Dendritic cell treated with granulocyte-macrophage colony-stimulating factor and Interleukin-4, amounts not matched to agents 40 ng/mL and 50 ng/mL, for 4 days (primary cell): ENCODE measurements around the gene MPO.

ENCODE experiments used
- H3K27ac Mint-ChIP-seq: one replicate; pipeline ENCODE4 v1.8.0; 2022; ENCODE audit warnings: mild to moderate bottlenecking, mixed read lengths
- H3K27me3 Mint-ChIP-seq: one replicate; pipeline ENCODE4 v1.8.0; 2022; ENCODE audit warnings: mild to moderate bottlenecking, mixed read lengths
- H3K36me3 Mint-ChIP-seq: one replicate; pipeline ENCODE4 v1.8.0; 2022; ENCODE audit warnings: low read depth, mixed read lengths
- H3K4me1 Mint-ChIP-seq: one replicate; pipeline ENCODE4 v1.8.0; 2022; ENCODE audit warnings: low read depth, mixed read lengths
- H3K4me3 Mint-ChIP-seq: one replicate; pipeline ENCODE4 v1.8.0; 2022; ENCODE audit warnings: mild to moderate bottlenecking, moderate library complexity, mixed read lengths
- H3K9me3 Mint-ChIP-seq: one replicate; pipeline ENCODE4 v1.8.0; 2022; ENCODE audit warnings: mixed read lengths
- intact Hi-C: fragments of 100-400 bp; cut with micrococcal nuclease; formaldehyde crosslinking; loops from one replicate; pipeline ENCODE4 v1.15.0; 2022

Gene MPO

DNA sequence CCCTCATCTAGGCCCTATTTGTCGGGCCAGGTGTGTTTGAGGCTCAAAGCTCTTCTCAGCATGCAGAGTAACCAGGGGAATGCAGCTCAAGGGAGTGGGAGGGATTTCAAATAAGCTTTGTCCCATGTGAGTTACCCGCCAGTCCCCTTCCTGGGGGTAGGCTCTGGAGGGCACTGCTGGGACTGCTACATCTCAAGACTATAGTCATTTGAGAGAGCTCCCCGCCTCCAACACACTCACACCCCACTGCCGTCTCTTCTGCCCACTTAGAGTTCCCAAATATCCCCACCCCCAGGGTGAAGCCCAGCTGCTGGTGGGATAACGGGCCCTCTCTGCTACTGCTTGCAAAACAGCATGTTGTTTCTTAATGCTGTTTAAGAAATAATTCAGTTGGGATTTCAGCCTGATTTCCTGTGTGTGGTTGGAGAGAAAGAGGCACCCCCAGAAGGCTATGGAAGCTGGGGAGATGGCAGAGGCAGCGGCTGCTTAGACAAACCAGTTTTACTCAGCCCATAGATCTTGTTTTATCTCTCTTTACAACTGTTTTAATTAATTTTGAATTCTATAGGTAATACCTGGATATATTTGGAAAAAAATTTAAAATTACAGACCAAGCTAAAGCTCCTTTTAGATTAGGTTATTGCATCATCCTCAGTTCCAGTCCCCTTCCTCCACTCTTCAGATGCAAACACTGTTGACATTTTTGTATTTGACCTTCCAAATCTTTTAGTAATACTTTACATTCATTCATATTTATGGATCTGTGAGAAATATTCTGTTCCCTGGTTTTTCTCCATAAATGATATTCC is 4.1 kb upstream of the MPO start:
- Mint-ChIP-seq H3K27me3 (peaks cover 12% of the 10 kb centered on the region), H3K36me3 (no peaks in the 10 kb centered on the region), H3K27ac (no peak overlapping the region), H3K4me1 (peaks cover 65% of the 10 kb centered on the region), H3K4me3 (no peak overlapping the region), H3K9me3 (no peaks in the 10 kb centered on the region)
- intact Hi-C loops = no loop called here

DNA sequence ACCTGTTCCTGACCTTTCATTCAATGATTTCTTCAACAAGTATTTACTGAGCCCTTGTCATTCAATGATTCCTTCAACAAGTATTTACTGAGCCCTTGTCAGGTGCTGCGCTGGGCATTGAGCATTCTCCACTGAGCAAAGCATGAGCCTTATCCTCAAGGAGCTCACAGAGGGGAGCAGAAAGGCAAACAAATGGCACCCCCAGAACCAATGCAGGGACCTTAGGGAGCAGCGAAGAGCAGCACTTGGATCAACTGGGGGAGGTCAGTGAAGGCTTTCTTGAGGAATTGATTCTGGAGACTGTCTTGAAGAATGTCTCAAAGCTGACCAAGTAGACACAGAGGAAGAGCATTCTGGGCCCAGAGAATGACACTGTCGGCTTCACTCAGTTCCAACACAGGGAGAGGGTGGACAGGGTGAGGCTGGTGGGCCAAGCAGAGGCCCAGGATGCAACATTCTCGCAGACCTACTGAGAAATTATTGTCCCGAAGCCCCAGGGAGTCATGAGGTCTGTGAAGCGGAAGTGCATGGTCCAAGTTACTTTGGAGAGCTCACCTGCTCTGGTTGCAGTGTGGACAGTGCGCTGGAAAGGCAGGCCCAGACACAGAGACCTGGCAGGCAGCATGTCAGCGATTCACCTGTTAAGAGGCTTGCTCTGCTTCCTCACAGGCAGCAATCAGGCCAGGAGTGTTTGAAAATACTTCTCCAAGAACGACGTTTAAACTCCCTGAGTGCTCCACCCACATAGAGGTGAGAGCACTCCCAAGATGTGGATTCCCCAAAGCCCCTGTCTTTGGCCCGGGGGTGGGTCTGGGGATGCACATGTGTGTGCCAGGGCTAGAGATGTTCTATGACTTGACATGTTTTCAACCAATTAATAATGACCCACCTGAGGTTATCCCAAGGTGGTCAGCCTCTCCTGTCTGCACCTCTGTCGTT is 3.2 kb upstream of the MPO start:
- intact Hi-C loops = no loop called here
- peaks cover 16% of the 10 kb centered on the region for H3K27me3 Mint-ChIP-seq

DNA sequence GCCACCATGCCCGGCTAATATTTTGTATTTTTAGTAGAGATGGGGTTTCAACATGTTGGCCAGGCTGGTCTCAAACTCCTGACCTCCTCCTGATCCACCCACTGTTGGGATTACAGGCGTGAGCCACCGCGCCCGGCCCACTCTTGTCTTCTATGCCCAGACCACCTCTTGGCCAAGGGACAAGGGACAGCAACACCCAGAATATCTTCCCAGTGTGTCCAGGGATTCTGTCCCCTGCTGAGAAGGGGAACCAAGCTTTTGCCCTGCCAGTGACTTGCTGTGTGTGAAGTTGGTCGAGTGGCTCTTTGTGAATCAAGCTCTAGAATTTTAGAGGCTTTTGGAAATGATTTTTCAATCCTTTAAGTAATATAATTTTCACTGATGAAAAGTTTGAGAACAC is 1.7 kb upstream of the MPO start:
- H3K27ac Mint-ChIP-seq = no peak overlapping the region
- no peak overlapping the region for H3K4me3 Mint-ChIP-seq
- no peaks in the 10 kb centered on the region for H3K9me3 Mint-ChIP-seq
- H3K4me1 Mint-ChIP-seq = peaks cover 78% of the 10 kb centered on the region
- no peaks in the 10 kb centered on the region for H3K36me3 Mint-ChIP-seq
- intact Hi-C loops = no loop called here
- peaks cover 24% of the 10 kb centered on the region for H3K27me3 Mint-ChIP-seq

More for the DNA sequence above, 3.2 kb upstream of the MPO start:
- peaks cover 73% of the 10 kb centered on the region for H3K4me1 Mint-ChIP-seq
- no peak overlapping the region for H3K4me3 Mint-ChIP-seq
- no peaks in the 10 kb centered on the region for H3K36me3 Mint-ChIP-seq
- H3K27ac Mint-ChIP-seq = peak overlapping the region; percentile 35
- H3K9me3 Mint-ChIP-seq = no peaks in the 10 kb centered on the region

DNA sequence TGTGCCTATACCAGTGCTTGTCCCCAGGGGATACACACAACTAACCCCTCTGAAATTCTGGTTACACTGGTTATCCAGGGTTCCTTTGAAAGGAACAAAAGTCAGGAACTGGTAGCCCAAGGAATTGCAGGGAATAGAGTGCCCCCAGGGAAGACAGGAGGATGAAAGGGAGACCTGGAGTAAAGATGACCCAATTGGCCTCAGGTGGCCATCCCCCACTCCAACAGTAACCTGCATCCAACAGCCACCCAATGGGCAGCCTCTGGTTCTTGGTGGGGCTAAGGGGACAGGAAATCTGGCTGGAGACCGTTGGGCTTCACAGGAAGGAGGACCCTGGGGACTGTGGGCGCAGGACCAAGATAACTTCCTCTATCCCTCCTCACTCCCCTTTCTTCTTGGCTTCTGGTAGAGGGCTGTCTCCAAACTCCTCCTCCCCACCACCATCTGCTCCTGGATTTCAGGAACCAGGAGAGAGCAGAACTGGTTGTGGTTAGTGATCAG is 826 bp upstream of the MPO start:
- H3K27ac Mint-ChIP-seq = no peak overlapping the region
- no peak overlapping the region for H3K4me3 Mint-ChIP-seq
- H3K4me1 Mint-ChIP-seq = peaks cover 78% of the 10 kb centered on the region
- no peaks in the 10 kb centered on the region for H3K36me3 Mint-ChIP-seq
- no peaks in the 10 kb centered on the region for H3K9me3 Mint-ChIP-seq
- H3K27me3 Mint-ChIP-seq = peaks cover 24% of the 10 kb centered on the region
- intact Hi-C loops = no loop called here

DNA sequence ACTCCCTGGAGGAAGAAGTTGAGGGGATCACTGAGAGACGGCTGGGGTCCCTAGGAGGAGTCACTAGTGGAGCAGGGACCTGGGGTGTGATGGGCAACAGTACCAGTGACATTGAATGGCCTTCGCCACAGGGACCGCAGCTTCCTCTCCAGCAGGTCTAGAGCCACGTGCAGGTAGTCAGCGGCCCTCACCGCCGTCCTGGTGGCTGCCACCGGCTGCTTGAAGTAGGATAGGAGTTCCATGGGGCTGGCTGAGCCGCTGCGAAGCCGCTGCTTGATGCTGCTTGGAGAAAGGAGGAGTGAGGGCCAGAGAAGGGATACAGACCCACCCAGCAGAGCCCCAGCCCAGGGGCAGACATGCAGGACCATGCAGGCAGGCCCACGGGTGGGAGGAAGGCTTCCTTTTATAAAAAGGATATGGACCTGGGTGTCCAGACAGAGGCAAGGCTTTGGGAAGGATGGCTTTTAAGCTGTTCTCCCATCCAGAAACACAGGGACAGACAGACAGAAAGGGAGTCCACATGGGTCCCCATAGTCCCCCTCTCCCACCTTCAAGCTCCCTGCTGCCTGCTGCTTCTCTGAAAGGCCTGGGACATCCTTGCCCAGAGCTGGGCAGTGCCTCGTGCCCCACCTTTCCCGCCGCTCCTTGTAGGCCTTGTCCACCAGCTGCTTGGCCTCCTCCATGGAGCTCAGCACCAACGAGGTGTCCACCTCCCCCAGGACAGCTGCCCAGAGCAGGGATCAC is 827 bp downstream of the MPO start:
- intact Hi-C loops = loop anchor here (2.0 kb wide), 1 partner anchor 73 kb away; the partner anchor contains the start of gene SUPT4H1
- Mint-ChIP-seq H3K27ac (peak overlapping the region; percentile 78), H3K27me3 (peaks cover 24% of the 10 kb centered on the region), H3K9me3 (no peaks in the 10 kb centered on the region), H3K36me3 (no peaks in the 10 kb centered on the region), H3K4me3 (peak overlapping the region; percentile 77), H3K4me1 (peaks cover 81% of the 10 kb centered on the region)

DNA sequence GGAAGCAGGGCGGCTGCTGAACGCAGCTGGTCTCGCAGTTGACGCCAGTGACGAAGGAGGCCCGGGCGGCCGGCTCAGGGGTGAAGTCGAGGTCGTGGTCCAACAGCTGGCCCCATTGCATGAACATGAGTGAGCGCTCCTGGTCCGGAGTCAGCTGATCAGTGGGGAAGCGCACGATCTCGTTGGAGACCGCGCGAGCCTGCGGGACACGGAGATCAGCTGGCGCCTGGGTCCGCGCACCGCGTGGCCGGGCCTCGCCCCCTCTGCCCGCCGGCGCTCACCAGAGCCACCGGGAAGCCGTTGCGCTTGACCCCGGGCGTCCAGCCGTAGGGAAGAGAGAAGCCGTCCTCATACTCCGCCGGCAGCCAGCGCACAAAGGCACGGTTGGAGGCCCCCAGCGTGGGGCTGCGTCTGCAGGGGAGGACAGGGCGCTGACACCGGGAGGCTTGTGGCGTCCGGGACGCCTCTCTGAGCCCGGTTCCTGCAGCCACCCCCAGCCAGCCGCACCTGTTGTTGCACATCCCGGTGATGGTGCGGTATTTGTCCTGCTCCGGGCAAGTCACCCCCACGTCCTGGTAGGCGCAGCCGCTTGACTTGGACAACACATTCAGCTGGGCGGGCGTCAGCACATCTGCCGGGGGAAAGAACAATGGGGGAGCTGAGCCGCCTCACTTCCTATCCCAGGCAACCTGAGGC is 1.6 kb downstream of the MPO start:
- Mint-ChIP-seq H3K9me3 (no peaks in the 10 kb centered on the region), H3K4me3 (peak overlapping the region; percentile 77), H3K27ac (peak overlapping the region; percentile 78), H3K36me3 (no peaks in the 10 kb centered on the region), H3K4me1 (peaks cover 76% of the 10 kb centered on the region), H3K27me3 (peaks cover 24% of the 10 kb centered on the region)
- intact Hi-C loops = loop anchor here (2.0 kb wide), 1 partner anchor 74 kb away; the partner anchor contains the start of gene SUPT4H1

DNA sequence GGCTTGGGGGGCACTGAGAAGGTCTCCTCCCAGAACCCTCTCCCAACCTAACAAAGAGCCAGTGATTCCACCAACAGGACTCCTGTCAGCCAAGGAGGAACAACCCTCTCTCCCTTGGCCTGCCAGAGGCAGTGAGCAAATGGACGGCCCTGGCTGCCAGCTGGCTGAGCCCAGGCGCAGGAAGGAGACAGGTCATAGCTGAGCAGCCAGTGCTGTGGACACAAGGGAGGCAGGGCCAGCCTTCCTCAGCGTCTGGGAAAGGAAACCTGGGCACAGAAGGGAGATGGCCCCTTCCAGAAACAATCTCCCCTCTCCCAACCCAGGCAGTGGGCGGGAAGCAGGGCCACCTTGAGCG is 2.1 kb downstream of the MPO start:
- H3K4me3 Mint-ChIP-seq = peak overlapping the region; percentile 77
- H3K4me1 Mint-ChIP-seq = peaks cover 76% of the 10 kb centered on the region

DNA sequence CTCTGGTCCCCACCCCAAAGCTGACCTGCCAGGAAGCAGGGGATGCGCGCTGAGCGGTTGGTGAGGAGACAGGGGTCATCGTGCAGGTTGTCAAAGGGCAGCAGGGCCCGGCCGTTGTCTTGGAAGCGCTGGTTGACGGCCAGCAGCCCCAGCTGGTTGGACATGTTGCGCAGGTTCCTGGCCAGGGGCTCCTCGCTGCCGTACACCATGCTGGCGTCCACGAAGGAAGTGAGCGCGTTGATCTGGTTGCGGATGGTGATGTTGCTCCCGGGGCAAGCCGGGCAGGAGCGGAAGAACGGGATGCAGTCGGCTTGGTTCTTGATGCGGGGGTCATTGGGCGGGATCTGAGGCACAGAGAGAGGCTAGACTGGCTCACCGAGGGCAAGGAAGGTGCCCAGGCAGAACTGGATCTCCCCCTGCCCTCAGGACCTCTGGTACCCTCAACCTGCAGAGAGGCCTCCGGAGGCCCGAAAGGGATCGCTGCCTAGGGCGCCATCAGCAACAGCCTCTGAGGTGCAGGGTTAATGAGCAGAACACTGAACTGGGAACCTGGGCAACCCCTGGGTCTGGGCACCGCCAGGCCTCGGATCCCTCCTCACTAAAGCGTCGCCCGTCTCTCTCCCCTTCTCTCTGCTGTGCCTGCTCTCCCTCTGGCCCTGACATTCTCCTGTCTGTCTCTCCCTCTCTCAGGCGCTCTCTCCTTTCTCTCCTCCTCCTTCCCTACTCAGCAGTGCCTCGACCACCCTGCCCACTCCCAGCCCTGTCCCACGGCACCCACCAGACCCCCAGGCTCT is 2.7 kb downstream of the MPO start:
- H3K27me3 Mint-ChIP-seq = peaks cover 23% of the 10 kb centered on the region
- H3K9me3 Mint-ChIP-seq = no peaks in the 10 kb centered on the region
- intact Hi-C loops = loop anchor here (2.0 kb wide), 1 partner anchor 75 kb away; the partner anchor contains the start of gene SUPT4H1
- peaks cover 78% of the 10 kb centered on the region for H3K4me1 Mint-ChIP-seq
- H3K27ac Mint-ChIP-seq = peak overlapping the region; percentile 78
- H3K36me3 Mint-ChIP-seq = no peaks in the 10 kb centered on the region
- H3K4me3 Mint-ChIP-seq = peak overlapping the region; percentile 77

More for the DNA sequence above, 2.1 kb downstream of the MPO start:
- intact Hi-C loops = loop anchor here (2.0 kb wide), 1 partner anchor 74 kb away; the partner anchor contains the start of gene SUPT4H1
- no peaks in the 10 kb centered on the region for H3K9me3 Mint-ChIP-seq
- peaks cover 24% of the 10 kb centered on the region for H3K27me3 Mint-ChIP-seq
- H3K27ac Mint-ChIP-seq = peak overlapping the region; percentile 78
- no peaks in the 10 kb centered on the region for H3K36me3 Mint-ChIP-seq

DNA sequence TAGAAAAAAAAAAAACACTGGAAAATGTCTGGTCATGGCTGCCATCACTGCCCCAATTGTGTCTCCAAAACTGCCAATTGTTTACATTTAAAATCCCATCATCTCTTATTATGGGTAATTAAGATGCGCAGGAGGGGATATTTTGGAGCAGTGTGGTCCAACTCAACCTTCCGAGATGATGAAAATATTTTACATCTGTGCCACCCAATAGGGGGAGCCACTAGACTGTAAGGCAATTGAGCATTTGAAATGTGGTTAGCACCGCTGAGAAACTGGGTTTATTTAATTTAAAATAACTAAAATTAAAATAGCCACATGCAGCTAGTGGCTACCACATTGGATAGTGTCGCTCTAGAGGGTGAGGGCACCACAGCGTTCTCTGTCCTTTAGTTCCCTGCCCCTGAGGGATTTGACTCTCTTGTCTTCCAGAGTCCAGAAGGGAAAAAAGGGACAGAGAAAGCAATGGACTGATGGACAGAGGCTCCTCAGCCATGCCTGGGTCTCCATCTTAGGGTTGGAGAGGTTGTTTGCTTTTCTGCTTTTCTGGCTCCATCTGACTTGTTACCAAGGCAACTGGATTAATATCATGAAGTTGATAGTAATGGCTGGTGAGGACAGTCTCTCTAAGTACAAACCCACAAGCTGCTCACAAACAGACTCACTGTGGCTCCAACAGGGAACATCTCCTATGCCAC is 3.5 kb downstream of the MPO start:
- Mint-ChIP-seq H3K27me3 (peaks cover 23% of the 10 kb centered on the region), H3K4me1 (peaks cover 82% of the 10 kb centered on the region), H3K4me3 (no peak overlapping the region), H3K27ac (peak overlapping the region; percentile 78), H3K9me3 (no peaks in the 10 kb centered on the region), H3K36me3 (no peaks in the 10 kb centered on the region)
- intact Hi-C loops = no loop called here

DNA sequence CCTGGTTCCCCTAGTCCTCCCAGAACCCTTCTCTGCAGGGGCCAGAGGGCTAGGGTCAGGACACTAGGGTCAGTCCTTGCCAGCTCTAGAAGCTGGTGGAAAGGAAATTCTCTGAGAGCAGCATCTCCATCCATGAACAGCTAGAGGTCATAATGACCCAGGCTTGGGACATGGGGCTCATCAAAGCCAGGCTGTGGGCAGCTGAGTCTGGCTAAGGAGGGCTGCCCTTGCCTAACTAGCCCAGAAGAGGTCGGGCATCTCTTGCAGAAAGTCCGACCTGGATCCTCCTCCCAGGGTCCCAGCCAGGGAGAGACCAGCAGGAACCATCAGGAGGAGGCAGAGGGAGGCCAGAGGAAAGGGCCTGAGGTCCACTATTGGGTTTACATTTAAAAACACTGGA is 4.3 kb downstream of the MPO start:
- Mint-ChIP-seq H3K27ac (no peak overlapping the region), H3K9me3 (no peaks in the 10 kb centered on the region), H3K4me3 (no peak overlapping the region), H3K36me3 (no peaks in the 10 kb centered on the region), H3K4me1 (peaks cover 83% of the 10 kb centered on the region), H3K27me3 (peaks cover 23% of the 10 kb centered on the region)
- intact Hi-C loops = no loop called here

DNA sequence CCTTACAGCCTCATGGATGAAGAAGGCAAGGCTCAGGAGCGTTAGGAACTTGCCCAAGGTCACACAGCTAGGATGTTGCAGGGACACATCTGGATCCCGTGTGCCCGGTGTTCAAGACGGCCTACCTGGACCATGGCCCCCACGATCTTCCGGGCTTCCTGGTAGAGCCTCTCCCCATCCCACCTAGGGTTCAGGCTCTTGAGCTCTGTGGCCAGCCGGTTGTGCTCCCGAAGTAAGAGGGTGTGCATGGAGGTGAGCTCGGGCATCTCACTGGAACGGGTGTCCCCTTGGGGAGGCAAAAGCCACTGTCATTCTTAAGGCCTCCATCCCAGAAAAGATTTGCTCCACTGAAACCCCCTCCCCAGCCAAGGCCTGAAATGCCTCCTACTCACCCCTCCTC is 5.3 kb downstream of the MPO start:
- no peak overlapping the region for H3K4me3 Mint-ChIP-seq
- no peaks in the 10 kb centered on the region for H3K9me3 Mint-ChIP-seq
- no peak overlapping the region for H3K27ac Mint-ChIP-seq
- H3K4me1 Mint-ChIP-seq = peaks cover 86% of the 10 kb centered on the region
- H3K36me3 Mint-ChIP-seq = no peaks in the 10 kb centered on the region
- H3K27me3 Mint-ChIP-seq = peaks cover 18% of the 10 kb centered on the region
- intact Hi-C loops = no loop called here
